NT2/D1 (cell line): ENCODE data around the gene PMIS2.

ENCODE experiments used
- YY1 ChIP-seq: IDR thresholded peaks from 2 replicates; pipeline ENCODE4 v1.6.1; 2011; ENCODE audit not compliant: insufficient read length, insufficient read depth
- ZNF274 ChIP-seq: IDR thresholded peaks from 2 replicates; pipeline ENCODE4 v1.6.1; 2011; ENCODE audit warnings: mild to moderate bottlenecking, low read depth, low read length

DNA sequence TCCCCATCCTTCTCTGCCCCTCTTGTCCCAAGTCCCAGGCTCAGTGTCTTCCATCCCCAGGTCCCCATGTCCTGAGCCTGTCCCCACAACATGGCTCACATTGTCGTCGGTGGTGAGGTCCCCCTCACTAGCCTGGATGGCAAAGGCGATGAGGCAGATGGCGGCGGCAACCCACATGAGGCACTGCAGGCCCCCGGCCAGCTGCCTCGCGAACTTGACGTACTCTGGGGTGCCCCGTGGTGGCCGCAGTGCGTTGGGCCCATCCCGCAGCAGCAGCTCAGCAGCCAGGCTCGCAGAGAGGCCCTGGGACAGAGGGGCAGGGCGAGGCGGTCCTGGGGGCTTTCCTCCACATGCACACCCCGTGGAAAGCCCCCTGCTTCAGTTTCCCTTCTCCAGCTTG is 23.6 kb upstream of the PMIS2 start:
- TF ChIP-seq ZNF274, result no peak
- TF ChIP-seq YY1, result no peak
